HG03457 (cell line): ENCODE measurements around the gene PLN.

Source experiments
- ATAC-seq: cut with Tn5 transposase; IDR thresholded peaks from one replicate; pipeline ENCODE4 v1.9.1; 2021; ENCODE audit warnings: moderate number of reproducible peaks; ENCODE audit not compliant: unreplicated experiment

The PLN gene

GRCh38 chr6:118578617-118579016 lies 30.5 kb downstream of the PLN start:
- ATAC-seq, result no peak

DNA sequence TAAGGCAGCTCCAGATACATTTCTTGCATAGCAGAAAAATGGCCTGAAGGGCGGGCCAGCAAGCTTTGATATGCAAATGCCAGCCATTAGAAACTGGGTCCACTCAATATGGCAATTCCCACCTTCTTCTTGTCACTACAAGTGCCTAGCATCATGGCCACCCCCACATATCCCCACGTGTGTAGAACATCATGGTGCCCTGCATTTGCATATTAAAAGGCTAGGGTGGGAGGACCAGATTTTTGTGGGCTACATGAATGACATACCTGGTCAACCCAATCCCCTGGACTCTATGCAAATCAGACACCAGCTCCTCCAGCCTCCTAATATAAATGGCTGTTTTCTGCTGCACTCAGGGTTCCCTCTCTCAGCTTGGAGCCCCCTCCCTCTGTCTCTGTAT lies 31.7 kb downstream of the PLN start:
- ATAC-seq, result no peak

DNA sequence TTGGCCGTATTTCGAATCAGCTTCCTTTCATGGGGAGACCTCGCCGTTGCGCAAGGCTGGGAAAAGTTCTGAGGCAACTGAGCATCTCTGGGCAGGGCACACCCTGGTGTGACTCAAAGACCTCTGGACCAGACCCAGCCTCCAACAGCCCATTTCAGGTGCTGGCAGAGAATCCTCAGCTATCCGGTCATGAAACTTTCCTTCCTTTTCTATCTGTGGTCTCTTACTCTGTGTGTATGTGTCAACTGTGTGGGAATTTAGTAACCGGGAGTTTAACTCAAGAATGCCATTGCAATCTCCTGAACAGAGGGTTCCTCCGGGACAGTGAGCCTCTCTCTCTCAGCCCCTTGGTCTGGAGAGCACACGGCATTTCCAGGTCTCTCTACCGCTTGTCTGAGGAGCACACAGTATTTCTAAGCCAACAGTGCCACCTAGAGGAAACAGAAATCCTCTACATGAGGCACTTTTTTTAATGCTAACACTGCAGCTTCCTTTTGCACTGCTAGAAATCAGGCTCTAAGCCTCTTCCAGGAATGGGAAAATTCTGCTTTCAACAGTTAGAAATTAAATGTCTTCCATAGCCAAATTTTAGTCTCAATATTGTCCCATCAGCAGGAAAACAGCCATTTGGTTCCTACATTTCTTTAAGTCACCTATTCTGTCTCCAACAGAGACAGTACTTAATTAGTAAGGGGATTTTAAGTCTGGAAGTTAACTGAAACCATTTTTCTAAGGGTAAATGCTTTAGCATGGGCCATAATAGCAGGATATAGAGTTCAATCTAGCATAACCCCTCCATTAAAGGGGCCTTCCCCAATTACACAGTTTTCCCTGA lies 32.7 kb downstream of the PLN start:
- no peak for ATAC-seq

GRCh38 chr6:118581489-118581959 lies 33.4 kb downstream of the PLN start:
- ATAC-seq, result no peak

DNA sequence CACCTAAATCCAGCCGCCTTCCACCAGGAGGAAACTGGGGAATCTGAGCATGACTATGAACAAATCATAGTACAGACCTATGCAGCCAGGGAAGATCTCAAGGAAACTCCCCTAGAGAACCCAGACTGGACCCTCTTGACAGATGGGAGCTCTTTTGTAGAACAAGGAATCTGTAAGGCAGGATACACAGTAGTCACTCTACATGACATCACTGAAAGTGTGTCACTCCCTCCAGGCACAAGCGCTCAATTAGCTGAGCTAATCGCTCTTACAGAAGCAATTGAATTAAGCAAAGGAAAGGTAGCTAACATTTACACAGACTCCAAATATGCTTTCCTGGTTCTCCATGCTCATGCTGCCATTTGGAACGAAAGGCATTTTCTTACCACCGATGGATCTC lies 36.8 kb downstream of the PLN start:
- no peak for ATAC-seq

DNA sequence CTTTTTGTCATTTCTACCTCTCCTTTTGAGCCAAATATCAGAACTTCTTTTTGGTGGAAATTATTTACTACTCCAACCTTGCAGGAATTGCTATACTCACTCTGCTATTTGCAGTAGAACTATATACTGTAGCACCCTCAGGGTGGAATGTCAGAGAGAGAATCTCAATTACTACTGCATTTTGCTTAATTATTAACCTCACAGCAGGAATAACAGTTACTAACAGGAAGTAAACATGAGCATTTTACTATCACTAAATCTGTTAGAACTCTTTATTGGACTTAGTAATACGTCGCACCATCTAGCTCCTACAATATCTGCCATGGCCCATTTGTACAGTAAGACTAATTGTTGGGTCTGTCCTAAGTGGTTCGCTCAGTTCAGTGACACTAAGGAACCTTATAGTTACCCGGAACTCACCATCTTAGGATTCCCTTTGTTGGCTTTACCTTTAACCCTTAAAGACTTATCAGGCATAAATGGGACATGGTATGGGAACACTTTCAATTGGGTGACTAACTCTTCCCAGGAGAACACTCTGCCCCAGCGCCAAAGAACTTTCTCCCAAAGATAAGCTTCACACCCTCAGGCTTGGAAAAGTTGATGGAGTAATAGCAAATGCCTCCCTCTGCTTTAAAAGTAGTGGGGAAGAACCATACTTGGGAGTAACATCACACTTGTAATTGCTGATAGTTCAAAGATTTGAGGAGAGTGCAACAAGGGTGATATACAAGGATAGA lies 38.8 kb downstream of the PLN start:
- ATAC-seq, result no peak

GRCh38 chr6:118588626-118589025 lies 40.5 kb downstream of the PLN start:
- no peak for ATAC-seq

GRCh38 chr6:118589186-118589585 lies 41.1 kb downstream of the PLN start:
- no peak for ATAC-seq

DNA sequence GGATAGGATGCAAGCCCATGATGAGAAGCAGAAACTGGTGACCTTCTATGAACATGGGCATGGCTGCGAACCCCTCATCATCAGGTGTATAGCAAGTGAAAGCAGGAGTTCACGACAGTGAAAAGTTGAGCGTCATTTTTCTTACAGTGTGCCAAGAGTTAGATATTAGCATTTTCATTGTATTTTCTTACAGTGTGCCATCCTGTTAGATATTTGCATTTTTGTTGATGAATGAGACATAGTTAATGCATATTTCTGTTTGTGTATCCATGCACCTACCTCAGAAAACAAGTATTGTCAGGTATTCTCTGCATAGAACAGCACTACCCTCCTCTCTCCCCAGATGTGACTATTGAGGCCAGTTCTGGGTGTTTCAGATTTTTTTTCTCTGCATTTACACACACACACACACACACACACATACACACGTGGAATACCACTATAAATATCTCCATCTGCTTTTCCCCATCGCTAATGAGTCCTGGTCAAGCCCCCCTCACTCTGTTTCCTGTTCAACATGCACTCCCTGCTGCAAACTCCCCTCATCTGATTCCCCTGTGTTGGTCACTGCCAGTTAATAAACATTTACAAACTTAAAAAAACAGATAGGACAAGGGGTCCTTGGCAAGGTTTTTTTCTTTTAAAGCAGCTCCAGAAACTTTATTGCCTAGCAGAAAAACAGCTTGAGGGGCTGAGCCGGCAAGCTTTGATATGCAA lies 41.7 kb downstream of the PLN start:
- no peak for ATAC-seq

DNA sequence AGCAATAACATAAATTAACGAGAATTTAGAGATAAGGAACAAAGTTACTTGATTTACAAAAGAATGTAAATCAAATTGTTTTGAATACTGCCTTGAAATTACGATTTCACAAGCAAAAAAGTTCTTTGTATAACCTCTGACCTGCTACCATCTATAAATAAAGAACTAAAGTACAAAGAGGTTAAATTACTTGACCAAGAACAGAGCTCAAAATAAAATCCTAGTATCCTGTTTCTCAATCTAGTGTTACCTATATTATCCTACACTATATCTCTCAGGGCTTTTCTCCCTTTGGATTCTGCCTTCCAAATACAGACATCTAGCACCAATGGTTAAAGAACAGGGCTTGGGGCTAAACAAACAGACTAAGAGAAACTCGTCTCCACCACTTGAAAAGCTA lies 43.8 kb downstream of the PLN start:
- ATAC-seq, result no peak

- ATAC-seq, result no peak
Measured at GRCh38 chr6:118594877-118595276, 46.8 kb downstream of the PLN start.

GRCh38 chr6:118596774-118597320 lies 48.8 kb downstream of the PLN start:
- ATAC-seq, result no peak

DNA sequence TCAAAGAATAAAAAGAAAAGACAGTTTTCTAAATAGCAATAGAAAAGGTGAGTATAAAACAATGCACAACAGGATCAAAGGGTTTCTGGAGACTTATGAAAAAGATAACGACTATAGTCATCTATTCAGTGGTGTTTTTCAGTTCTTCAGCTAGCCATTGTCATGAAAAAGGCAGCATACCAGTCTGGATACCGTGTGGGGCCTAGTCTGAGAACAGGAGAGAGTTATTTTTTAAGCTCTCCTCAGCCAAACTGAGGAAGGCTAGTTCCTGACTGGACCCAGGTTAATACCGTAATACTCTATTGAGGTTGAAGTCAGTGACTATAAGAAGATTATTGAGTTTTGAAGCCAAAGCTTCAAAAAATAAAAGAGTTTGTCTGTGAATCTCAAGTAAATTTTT lies 49.5 kb downstream of the PLN start:
- no peak for ATAC-seq

GRCh38 chr6:118598324-118598723 lies 50.2 kb downstream of the PLN start:
- ATAC-seq, result no peak

- ATAC-seq, result no peak
Measured at GRCh38 chr6:118602300-118602699, 54.2 kb downstream of the PLN start.

DNA sequence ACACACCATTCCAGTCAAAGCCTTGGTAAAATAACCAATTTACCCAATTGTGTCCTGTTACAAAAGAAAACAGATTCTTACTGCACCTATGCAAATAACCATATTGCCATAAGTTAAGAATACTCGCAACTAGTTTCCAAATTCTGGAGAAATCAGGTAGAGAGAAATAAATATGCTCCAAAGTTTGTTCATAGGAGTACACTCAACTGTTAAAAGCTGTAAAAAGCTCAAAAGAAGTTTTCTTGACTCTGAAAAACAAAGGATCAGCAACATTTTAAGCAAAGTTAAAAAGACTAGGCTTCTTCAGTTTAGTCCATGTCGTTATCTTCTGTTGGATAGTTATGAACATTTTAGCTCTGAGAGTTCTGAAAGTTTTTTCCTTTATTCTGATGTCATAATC lies 55.3 kb downstream of the PLN start:
- ATAC-seq, result no peak

DNA sequence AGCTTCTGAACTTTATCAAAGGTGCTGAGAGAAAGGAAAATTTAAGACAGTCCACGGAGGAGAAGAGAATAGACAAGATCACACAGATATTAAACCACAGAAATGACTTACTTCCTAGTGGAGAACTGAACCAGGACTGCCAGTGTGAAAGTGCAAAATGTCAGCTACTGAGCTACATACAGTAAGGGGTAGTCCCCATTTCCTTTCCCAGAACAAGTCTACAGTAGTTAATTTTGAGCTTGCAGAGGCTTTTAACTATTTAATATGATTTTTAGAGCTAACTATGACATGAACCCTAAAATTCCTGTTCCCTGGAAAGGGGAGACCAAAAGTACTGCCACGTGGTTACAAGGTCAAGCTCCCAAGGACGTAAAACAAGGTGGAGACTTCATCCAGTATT lies 58.2 kb downstream of the PLN start:
- ATAC-seq, result no peak

DNA sequence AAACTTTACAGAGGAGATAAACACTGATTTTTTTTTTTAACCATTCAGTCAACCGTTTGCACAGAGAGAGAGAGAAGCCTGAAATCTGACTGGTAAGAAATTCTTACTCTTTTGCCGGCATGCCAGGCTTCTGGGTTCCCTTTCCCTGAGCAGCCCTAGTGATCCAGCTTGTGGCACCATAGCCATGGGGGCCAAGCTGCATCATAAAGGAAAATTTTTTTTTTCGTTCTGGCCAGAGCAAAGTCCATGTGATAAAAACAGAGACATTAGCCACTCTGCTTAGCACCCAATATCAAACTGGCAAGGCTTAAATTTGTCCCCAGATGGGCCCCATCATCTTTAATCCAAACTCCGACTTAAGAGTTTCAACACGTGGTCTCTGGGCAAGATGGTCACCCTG lies 58.8 kb downstream of the PLN start:
- no peak for ATAC-seq
